Measurements from ENCODE around the gene TPGS1. TPM values are rescaled to one million over a fixed set of nuclear protein-coding genes. Genes with fewer than 3 reads are reported as not detected.

TPGS1 gene
- 10 to 100 TPM; 24.3 to 24.8 TPM for total RNA-seq
- total RNA-seq = 13.4 to 18.5 reads per million in 2 donors

- peak within 1 kb of the TSS; percentile 98 for H3K4me3 Mint-ChIP-seq
- peaks cover 31% of the 10 kb centered on the region for H3K4me1 Mint-ChIP-seq
- no peaks in the 10 kb centered on the region for H3K36me3 Mint-ChIP-seq (ENCODE audit: low read depth)
Measured at GRCh38 chr19:507286-508203, at the start of gene TPGS1. TPGS1 (plus strand) TSS chr19:507497; CDS start chr19:507507, 10 bp downstream.

DNA sequence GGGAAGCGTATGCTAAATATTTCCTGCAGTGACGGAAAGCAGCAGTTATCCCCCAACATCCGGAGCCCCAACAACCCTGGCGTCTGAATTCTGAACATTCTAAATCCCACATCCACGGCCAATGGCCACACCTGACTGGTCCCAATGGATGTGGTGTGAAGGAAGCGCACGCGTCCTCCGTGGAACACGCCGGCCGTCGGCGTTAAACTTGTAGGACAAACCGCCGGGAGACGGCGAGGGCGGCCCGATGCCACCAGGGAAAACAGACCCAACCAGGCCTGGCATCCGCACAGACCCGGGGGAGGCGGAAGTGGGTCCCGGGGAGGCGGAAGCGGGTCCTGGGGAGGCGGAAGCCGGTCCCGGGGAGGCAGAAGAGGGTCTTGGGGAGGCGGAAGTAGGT lies 49.7 kb upstream of the TPGS1 start:
- DNase-seq = no peak
- H3K27ac Mint-ChIP-seq = no peak overlapping the region
- peaks cover 10% of the 10 kb centered on the region for H3K27me3 Mint-ChIP-seq
- no peaks in the 10 kb centered on the region for H3K36me3 Mint-ChIP-seq (ENCODE audit: low read depth)
- H3K9me3 ChIP-seq (ENCODE audit: control insufficient read depth, low read length, poor library complexity, severe bottlenecking) = no peaks in the 10 kb centered on the region
- ATAC-seq = no peak
- H3K4me3 Mint-ChIP-seq = no peak overlapping the region
- peaks cover 3% of the 10 kb centered on the region for H3K4me1 Mint-ChIP-seq

More at GRCh38 chr19:507286-508203, at the start of gene TPGS1:
- DNase-seq (peak; percentile 62 to 77 (median 76)), ATAC-seq (peak; percentile 55)
- H3K9me3 ChIP-seq (ENCODE audit: control insufficient read depth, low read length, poor library complexity, severe bottlenecking) = no peaks in the 10 kb centered on the region
- Mint-ChIP-seq H3K27ac (peak within 1 kb of the TSS; percentile 99), H3K27me3 (no peaks in the 10 kb centered on the region)

DNA sequence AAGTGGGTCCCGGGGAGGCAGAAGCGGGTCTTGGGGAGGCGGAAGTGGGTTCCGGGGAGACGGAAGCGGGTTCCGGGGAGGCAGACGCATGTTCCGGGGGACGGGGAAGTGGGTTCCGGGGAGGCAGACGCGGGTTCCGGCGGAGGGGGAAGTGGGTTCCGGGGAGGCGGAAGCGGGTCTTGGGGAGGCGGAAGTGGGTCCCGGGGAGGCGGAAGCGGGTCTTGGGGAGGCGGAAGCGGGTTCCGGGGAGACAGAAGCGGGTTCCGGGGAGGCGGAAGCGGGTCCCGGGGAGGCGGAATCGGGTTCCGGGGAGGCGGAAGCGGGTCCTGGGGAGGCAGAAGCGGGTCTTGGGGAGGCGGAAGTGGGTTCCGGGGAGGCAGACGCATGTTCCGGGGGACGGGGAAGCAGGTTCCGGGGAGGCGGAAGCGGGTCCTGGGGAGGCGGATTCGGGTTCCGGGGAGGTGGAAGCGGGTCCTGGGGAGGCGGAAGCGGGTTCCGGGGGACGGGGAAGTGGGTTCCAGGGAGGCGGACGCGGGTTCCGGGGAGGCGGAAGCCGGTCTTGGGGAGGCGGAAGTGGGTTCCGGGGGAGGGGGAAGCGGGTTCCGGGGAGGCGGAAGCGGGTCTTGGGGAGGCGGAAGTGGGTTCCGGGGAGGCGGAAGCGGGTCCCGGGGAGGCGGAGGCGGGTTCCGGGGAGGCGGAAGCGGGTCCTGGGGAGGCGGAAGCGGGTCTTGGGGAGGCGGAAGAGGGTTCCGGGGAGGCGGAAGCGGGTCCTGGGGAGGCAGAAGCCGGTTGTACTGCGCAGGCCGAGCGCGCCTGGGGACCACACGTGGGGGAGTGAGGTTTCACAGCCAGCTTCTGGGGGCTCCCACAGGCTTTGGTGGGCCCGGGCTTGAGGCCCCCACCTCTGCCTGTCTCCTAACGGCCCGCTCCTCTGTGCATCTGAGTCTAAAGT lies 48.9 kb upstream of the TPGS1 start:
- no peak overlapping the region for H3K27ac Mint-ChIP-seq
- peaks cover 18% of the 10 kb centered on the region for H3K27me3 Mint-ChIP-seq
- no peak overlapping the region for H3K4me3 Mint-ChIP-seq
- H3K4me1 Mint-ChIP-seq = peaks cover 3% of the 10 kb centered on the region
- H3K36me3 Mint-ChIP-seq (ENCODE audit: low read depth) = no peaks in the 10 kb centered on the region
- ATAC-seq (no peak), DNase-seq (no peak)
- no peaks in the 10 kb centered on the region for H3K9me3 ChIP-seq (ENCODE audit: control insufficient read depth, low read length, poor library complexity, severe bottlenecking)

DNA sequence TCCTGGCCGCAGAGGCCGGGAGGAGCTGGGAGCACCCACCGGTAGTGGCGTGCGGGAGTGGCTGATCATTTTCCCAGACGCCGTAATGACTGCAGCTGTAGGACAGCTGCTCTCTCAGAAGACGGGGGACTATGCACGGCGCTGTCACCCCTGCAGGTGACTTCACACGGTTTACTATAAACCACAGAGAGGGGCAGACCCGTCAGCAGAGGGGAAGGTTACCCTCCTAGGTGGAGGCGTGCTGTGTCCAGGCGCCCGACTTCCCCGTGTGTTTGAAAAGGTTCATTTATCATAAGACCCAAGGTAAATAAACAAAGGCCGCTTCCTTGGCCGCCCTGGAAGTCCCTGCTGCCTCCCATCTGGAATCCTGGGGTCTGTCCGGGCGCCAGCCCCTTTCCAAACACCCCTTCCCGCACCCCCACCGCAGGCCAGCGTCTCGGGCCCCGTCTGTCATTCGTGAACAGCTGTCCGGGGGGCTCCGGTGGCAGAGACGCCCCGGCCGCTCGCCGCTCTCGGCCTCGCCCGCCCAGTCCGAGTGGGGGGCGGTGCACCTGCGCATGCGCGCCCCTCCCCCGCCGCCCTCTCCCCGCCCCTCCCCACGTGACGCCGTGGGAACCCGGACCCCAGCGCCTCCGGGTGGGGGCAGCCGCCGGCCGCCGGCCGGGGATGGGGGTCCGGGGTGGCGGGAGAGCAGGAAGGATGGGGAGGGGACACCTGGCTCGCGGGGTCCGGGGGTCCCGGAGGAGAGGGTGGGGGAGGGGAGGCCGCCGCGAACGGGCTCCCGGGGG lies 47.4 kb upstream of the TPGS1 start:
- Mint-ChIP-seq H3K27me3 (peaks cover 19% of the 10 kb centered on the region), H3K4me3 (peak overlapping the region; percentile 74), H3K4me1 (peaks cover 3% of the 10 kb centered on the region), H3K36me3 (ENCODE audit: low read depth) (no peaks in the 10 kb centered on the region), H3K27ac (no peak overlapping the region)
- H3K9me3 ChIP-seq (ENCODE audit: control insufficient read depth, low read length, poor library complexity, severe bottlenecking) = no peaks in the 10 kb centered on the region
- DNase-seq (no peak), ATAC-seq (peak; percentile 49)

DNA sequence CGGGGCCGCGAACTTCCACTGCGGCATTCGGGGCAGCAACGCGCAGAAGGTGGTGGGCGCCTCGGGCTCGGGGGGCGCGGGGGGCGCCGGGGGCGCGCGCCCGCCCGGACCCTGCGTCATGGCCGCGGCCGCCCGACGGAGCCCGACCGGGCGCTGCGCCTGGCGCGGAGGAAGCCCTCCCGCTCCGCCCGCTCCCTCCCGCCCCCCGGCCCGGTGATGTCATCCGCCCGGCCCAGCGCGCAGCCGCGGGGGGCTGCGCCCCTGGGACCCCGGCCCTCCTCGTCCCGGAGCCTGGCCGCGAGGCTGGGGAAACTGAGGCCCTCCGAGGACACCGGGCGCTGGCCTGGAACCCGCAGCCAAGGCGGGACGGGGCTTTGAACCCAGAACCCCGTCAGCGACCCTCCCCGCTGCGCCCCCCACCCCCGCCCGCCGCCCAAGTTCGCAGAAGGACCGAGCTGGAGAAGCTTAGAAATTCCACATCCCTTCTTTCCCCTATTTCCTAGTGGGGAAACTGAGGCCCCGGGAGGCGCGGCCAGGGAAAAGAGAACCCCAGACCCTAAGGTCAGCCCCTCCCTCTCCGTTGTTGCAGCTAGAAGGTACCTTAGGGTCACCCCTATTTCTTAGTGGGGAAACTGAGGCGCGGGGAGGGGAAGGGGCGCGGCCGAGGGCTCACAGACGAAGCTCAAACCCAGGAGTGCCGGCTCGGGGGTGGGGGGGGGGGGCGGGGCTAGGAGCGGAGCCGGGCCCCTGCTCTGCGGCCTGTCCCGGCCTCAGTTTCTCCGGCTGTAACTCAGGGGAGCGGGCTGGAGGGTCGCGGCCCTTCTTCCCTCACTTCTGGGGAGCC lies 46.2 kb upstream of the TPGS1 start, which contains the start of gene SHC2:
Gene SHC2 (minus strand): TSS at position 157 of the 844 bp plus-strand sequence. CDS start 37 bp downstream, at position 120.
- Mint-ChIP-seq H3K4me1 (peaks cover 3% of the 10 kb centered on the region), H3K27me3 (peaks cover 19% of the 10 kb centered on the region), H3K27ac (no peak within 1 kb of the TSS), H3K36me3 (ENCODE audit: low read depth) (no peaks in the 10 kb centered on the region), H3K4me3 (peak within 1 kb of the TSS; percentile 87)
- ATAC-seq = no peak
- DNase-seq = no peak
- H3K9me3 ChIP-seq (ENCODE audit: control insufficient read depth, low read length, poor library complexity, severe bottlenecking) = no peaks in the 10 kb centered on the region

- ATAC-seq (no peak), DNase-seq (no peak)
- H3K9me3 ChIP-seq (ENCODE audit: control insufficient read depth, low read length, poor library complexity, severe bottlenecking) = no peaks in the 10 kb centered on the region
- H3K27me3 Mint-ChIP-seq = peaks cover 19% of the 10 kb centered on the region
- no peak overlapping the region for H3K27ac Mint-ChIP-seq
- peak overlapping the region; percentile 87 for H3K4me3 Mint-ChIP-seq
- H3K36me3 Mint-ChIP-seq (ENCODE audit: low read depth) = no peaks in the 10 kb centered on the region
- peaks cover 3% of the 10 kb centered on the region for H3K4me1 Mint-ChIP-seq
Measured at GRCh38 chr19:461721-462551, 45.4 kb upstream of the TPGS1 start.

DNA sequence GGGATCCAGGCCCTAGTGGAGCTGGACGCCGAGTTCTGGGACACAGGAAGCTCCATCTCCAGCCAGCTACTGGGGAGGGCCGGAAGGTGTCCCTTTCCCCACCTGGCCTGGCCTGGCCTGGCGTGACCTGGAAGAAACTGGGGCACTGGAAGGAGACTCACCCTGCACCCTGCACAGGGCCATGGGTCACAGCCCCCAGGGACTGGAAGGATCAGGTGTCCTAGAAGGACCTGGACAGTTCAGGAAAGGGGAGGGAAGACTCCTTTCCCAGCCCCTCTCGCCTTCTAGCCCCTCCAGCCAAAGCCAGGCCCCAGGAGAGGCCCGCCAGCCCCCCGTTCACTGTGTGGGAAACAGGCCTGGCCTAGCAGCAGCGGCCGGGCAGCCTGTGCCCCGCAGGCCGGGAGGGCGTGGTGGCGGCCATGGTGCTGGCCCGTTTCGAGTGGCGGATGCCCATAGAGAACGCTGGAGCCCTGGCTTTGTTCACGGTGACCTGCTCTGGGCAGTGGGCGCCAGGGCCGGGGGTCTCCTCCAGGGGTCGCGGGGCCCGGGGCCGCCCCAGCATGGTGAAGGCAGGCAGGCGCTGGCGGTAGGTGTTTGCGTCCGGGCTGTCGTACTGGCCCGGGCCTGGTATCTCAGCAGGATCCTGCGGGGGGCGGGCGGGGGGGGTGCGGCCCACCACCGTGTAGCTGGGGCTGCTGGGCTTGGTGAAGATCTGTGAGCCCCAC lies 43.7 kb upstream of the TPGS1 start:
- ATAC-seq = no peak
- no peak overlapping the region for H3K27ac Mint-ChIP-seq
- peaks cover 13% of the 10 kb centered on the region for H3K27me3 Mint-ChIP-seq
- no peak overlapping the region for H3K4me3 Mint-ChIP-seq
- no peaks in the 10 kb centered on the region for H3K9me3 ChIP-seq (ENCODE audit: control insufficient read depth, low read length, poor library complexity, severe bottlenecking)
- DNase-seq = no peak
- peaks cover 3% of the 10 kb centered on the region for H3K4me1 Mint-ChIP-seq
- no peaks in the 10 kb centered on the region for H3K36me3 Mint-ChIP-seq (ENCODE audit: low read depth)

DNA sequence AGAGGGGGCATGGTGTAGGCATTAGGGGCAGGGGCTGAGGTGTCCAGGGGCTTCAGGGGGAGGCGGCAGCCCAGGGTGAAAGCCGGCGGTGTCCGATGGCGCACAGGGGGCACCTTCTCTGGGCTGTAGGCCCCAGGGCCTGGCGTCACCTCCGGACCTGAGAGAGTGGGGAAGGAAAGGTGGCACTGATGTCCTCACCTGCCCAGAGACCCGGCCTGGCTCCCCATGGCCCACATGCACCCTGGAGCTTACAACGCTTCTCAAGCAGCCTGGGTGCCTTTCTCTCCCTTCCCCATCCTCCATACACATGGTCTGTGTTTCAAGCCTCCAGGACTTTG lies 43.1 kb upstream of the TPGS1 start:
- no peak for ATAC-seq
- no peak overlapping the region for H3K4me3 Mint-ChIP-seq
- DNase-seq = no peak
- H3K4me1 Mint-ChIP-seq = peaks cover 3% of the 10 kb centered on the region
- peaks cover 13% of the 10 kb centered on the region for H3K27me3 Mint-ChIP-seq
- H3K27ac Mint-ChIP-seq = no peak overlapping the region
- H3K9me3 ChIP-seq (ENCODE audit: control insufficient read depth, low read length, poor library complexity, severe bottlenecking) = no peaks in the 10 kb centered on the region
- no peaks in the 10 kb centered on the region for H3K36me3 Mint-ChIP-seq (ENCODE audit: low read depth)

GRCh38 chr19:465056-465816 lies 42.1 kb upstream of the TPGS1 start:
- Mint-ChIP-seq H3K27me3 (peaks cover 13% of the 10 kb centered on the region), H3K4me3 (no peak overlapping the region), H3K4me1 (peaks cover 3% of the 10 kb centered on the region), H3K36me3 (ENCODE audit: low read depth) (no peaks in the 10 kb centered on the region), H3K27ac (no peak overlapping the region)
- no peaks in the 10 kb centered on the region for H3K9me3 ChIP-seq (ENCODE audit: control insufficient read depth, low read length, poor library complexity, severe bottlenecking)
- ATAC-seq = no peak
- DNase-seq = no peak

- no peak for DNase-seq
- no peaks in the 10 kb centered on the region for H3K9me3 ChIP-seq (ENCODE audit: control insufficient read depth, low read length, poor library complexity, severe bottlenecking)
- H3K4me3 Mint-ChIP-seq = no peak overlapping the region
- H3K36me3 Mint-ChIP-seq (ENCODE audit: low read depth) = no peaks in the 10 kb centered on the region
- ATAC-seq = no peak
- peaks cover 12% of the 10 kb centered on the region for H3K27me3 Mint-ChIP-seq
- H3K4me1 Mint-ChIP-seq = no peaks in the 10 kb centered on the region
- no peak overlapping the region for H3K27ac Mint-ChIP-seq
Measured at GRCh38 chr19:467554-467953, 39.7 kb upstream of the TPGS1 start.
